Jurkat, Clone E6-1 (cell line): ENCODE results near the gene HDAC3.
"Not testable (repeated sequence)": the region's sequence is repeated elsewhere in the genome, so short reads cannot be mapped to it uniquely, and the experiment has no call there.

Experiments used
- DNase-seq: peaks from one replicate; pipeline ENCODE4 v3.0.0-alpha.2; 2011; ENCODE audit warnings: low read depth, low spot score
- H3K4me3 ChIP-seq: 2 replicates; pipeline ENCODE4 v1.5.1; 2011; ENCODE audit warnings: mild to moderate bottlenecking, low read length, control low read depth, moderate library complexity

Gene HDAC3

GRCh38 chr5:141611289-141611688, 25.4 kb downstream of the HDAC3 start:
- DNase-seq: no peak
- no peak overlapping the region for H3K4me3 ChIP-seq

- not testable (repeated sequence) for H3K4me3 ChIP-seq, DNase-seq
Measured at GRCh38 chr5:141609921-141610320, 26.7 kb downstream of the HDAC3 start.

GRCh38 chr5:141609044-141609443, 27.6 kb downstream of the HDAC3 start:
- DNase-seq: no peak
- no peak overlapping the region for H3K4me3 ChIP-seq

GRCh38 chr5:141608557-141608956, 28.1 kb downstream of the HDAC3 start:
- no peak for DNase-seq
- H3K4me3 ChIP-seq: no peak overlapping the region

GRCh38 chr5:141608046-141608445, 28.6 kb downstream of the HDAC3 start:
- no peak for DNase-seq
- no peak overlapping the region for H3K4me3 ChIP-seq

- DNase-seq: peak; percentile 99
- H3K4me3 ChIP-seq: peak overlapping the region; percentile 16
Measured at GRCh38 chr5:141605523-141606277, 30.9 kb downstream of the HDAC3 start.

GRCh38 chr5:141603923-141604717, 32.5 kb downstream of the HDAC3 start:
- peak overlapping the region; percentile 32 for H3K4me3 ChIP-seq
- DNase-seq: no peak

GRCh38 chr5:141602606-141603005, 34.0 kb downstream of the HDAC3 start:
- peak overlapping the region; percentile 10 for H3K4me3 ChIP-seq
- no peak for DNase-seq

- DNase-seq: no peak
- H3K4me3 ChIP-seq: no peak overlapping the region
Measured at GRCh38 chr5:141598391-141599345, 38.0 kb downstream of the HDAC3 start.

- DNase-seq: no peak
- H3K4me3 ChIP-seq: no peak overlapping the region
Measured at GRCh38 chr5:141597814-141598213, 38.8 kb downstream of the HDAC3 start.

GRCh38 chr5:141597394-141597793, 39.3 kb downstream of the HDAC3 start:
- no peak for DNase-seq
- no peak overlapping the region for H3K4me3 ChIP-seq

GRCh38 chr5:141596867-141597266, 39.8 kb downstream of the HDAC3 start:
- DNase-seq: no peak
- H3K4me3 ChIP-seq: no peak overlapping the region

GRCh38 chr5:141590127-141590526, 46.5 kb downstream of the HDAC3 start:
- no peak for DNase-seq
- no peak overlapping the region for H3K4me3 ChIP-seq

GRCh38 chr5:141586246-141586645, 50.4 kb downstream of the HDAC3 start:
- no peak overlapping the region for H3K4me3 ChIP-seq
- no peak for DNase-seq

- DNase-seq: no peak
- H3K4me3 ChIP-seq: no peak overlapping the region
Measured at GRCh38 chr5:141585594-141585993, 51.1 kb downstream of the HDAC3 start.

- no peak for DNase-seq
- no peak overlapping the region for H3K4me3 ChIP-seq
Measured at GRCh38 chr5:141574122-141574510, 62.5 kb downstream of the HDAC3 start.

GRCh38 chr5:141573489-141574121, 63.0 kb downstream of the HDAC3 start:
- no peak for DNase-seq
- H3K4me3 ChIP-seq: no peak overlapping the region
